CD4-positive, alpha-beta T cell treated with Interleukin-17A for 1 hour (primary cell): ENCODE data around the gene ST7L.
A peak's percentile ranks its signal among the peaks of the same experiment; 100 is the strongest.

ENCODE experiments used
- DNase-seq: peaks from one replicate; pipeline ENCODE4 v3.0.0-alpha.2; 2020

The ST7L gene

GRCh38 chr1:112614460-112615065 is 4.4 kb downstream of the ST7L start:
- peak; percentile 57 for DNase-seq

DNA sequence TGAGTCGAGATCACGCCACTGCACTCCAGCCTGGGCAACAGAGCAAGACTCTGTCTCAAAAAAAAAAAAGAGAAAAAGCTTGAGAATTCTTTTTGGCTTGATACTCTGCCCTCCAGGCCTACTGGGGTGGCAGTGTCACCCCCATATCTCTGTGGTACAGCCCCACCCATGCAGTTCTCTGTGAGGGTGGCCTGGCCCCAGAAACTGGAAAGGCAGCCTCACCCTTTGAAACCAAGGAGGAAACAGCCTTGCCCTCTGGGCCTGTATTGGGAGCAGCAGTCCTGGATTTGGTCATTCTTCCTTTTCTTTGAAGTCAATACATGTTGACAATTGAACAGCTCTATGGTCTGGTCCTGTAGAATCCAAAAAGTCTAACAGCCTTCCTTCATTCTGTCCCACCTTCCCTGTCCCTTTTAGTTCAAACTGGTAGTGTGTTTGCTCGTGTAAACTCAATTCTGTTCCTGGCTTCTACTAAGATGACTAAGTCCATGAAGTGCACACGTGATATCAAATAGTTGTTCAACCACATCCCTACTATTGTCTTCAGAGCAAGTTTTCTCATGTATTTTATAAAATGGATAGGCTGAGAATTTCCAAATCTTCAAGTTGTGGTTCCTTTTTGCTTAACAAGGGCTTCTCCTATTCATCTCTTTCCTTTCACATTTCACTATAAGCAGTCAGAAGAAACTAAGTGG is 13.2 kb downstream of the ST7L start:
- DNase-seq = no peak

DNA sequence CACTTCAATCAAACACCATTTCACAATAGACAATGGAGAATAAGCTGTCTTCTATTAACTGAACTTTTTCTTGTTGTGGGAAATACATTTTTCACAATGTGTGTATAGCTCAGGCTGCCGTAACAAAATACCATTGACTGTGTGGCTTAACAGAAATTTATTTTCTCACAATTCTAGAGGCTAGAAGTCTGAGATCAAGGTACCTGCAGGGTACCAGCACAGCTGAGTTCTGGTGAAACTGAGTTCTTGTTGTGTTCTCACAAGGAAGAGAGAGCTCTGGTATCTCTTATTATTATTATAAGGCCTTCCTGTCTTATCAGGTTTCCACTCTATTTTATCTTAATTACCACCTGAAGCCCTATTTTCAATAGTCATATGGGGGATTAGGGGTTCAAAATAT is 15.4 kb downstream of the ST7L start:
- no peak for DNase-seq

DNA sequence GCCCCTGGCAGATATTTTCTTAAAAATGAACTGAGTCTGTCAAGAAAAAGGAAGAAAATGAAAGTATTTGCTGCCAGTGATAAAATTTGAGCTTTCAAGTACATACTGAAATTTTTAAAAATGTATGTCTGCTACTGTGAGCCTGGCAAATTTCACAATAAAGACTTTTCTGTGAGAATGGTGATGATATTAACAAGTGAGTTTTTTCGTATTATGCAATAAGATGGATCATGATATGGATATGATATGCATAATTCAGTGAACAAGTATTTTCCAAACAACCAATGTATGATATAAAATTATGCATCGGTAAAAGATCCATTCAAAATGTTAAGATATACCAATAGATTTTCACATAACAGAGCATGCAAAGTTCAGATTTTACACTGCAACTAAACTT is 15.9 kb downstream of the ST7L start:
- DNase-seq = no peak

- no peak for DNase-seq
Measured at GRCh38 chr1:112599477-112599876, 19.5 kb downstream of the ST7L start.

- DNase-seq = no peak
Measured at GRCh38 chr1:112594208-112594876, 24.6 kb downstream of the ST7L start.

- no peak for DNase-seq
Measured at GRCh38 chr1:112589766-112590165, 29.2 kb downstream of the ST7L start.

DNA sequence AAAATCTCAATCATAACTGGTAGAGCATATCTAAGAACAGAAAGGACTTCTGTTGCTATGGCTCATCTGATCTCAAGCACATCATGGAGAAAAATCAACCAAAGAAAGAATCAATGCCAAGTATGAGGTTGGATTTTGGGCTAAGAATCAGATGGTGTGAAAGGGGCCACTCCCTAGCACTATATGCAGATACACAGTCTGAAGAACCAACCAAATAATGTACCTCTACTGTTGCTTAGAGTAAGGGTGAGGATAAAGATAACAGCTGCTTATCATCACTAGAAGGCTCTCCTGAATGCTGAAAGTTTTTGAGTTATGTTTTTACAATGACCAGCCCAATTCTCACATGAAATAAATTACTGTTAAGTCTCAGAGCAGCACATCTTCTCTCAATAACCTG is 35.6 kb downstream of the ST7L start:
- DNase-seq = no peak

DNA sequence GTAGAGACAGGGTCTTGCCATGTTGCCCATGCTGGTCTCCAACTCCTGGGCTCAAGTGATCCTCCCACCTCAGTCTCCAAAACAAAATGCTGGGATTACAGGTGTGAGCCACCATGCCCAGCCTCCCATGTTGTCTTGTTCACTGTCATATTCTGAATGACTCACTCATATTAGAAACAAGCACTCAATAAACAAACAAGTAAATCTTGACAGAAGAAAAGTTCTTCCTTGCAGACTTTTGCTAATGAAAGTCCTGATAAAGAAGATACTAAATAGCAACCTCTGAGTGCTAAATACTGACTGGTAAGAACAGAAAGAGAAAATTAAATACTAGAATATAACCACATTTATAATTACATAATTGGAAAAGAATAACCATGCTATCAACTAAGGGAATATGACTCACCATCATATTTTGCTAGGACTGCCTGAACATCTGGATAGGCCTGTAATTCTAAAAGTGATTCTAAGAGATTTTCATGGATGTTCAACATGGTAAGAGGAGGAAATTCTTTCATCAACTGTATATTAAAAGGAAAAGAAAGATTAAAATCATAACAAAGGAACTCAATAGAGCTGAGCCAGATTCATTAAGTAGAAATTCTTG is 37.3 kb downstream of the ST7L start:
- DNase-seq = no peak

DNA sequence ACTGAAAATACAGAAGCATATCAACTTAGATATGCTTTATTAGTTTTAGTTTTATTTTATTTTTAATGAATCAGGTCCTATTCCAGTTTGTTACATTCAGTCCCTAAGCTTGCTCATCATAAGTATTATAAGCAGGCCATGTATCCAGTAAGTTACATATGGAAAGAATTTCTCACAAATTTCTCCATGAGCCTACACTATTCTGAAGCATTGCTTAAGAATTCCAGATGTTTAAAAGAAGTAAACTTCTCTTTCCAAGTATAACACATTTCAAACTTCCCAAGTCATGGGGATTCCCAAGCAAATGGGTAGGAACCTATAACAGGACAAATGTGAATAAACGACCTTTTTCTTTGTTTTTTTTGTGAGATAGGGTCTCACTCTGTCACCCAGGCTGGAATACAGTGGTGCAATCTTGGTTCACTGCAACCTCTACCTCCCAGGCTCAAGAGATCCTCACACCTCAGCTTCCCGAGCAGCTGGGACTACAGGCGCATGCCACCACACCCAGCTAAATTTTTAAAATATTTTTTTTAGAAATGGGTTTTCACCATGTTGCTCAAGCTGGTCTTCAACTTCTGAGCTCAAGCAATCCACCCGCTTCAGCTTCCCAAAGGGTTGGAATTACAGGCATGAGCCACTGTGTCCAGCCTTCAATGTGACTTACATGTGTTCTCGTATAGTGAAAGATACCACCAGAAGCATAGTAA is 39.0 kb downstream of the ST7L start:
- DNase-seq = no peak

DNA sequence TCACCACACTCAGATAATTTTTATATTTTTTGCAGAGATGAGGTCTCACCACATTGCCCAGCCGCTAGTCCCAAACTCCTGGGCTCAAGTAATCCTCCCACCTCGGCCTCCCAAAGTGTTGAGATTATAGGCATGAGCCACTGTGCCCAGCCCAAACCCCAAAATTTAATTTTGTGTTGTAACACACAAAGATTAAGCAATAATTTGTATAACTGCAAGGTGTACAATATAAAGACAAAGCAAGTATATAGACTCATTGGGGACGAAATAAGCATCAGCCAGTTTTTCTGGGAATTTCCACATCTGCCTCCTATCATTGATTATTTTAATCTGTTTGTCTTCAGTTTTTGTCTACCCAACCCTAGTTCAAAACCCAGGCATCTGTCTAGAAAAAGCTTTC is 42.7 kb downstream of the ST7L start:
- DNase-seq = no peak

DNA sequence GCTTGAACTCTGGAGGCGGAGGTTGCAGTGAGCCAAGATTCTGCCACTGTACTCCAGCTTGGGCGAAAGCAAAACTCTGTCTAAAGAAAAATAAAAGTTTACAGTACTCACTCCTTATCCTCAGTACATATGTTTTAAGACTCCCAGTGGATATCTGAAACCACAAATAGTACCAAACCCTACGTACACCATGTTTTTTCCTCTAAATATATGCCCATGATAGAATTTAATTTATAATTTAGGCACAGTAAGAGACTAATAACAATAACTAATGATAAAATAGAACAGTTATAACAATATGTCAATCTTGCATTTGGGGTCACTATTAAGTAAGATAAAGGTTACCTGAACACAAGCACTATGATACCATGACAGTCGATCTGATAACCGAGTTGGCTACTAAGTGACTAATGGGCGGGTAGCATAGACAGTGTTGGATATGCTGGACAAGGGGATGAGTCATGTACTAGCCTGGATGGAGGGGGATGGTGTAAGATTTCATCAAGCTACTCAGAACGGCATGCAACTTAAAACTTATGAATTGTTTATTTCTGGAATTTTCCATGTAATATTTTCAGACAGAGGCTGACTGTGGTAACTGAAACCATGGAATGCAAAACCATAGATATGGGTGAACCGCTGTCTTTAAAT is 43.7 kb downstream of the ST7L start:
- DNase-seq = no peak

GRCh38 chr1:112565800-112566199 is 53.1 kb downstream of the ST7L start:
- DNase-seq = no peak

DNA sequence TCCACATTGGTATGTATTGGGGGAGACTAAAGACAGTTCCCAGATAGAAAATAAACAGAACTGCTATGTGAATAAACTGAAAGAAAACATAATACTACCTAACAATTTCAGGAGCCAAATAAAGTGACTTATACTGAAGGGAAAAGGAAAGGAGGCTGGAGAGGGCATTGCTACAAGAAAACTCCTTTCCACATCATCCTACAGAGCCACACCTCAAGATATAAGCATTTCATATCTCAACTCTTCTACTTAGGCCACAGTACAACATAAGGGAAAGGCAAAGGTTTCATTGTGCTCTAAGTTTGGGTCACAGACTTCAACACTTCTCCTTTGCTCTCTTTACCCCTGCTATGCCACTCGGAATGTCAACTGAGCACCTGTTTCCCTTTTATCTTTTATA is 54.9 kb downstream of the ST7L start:
- no peak for DNase-seq

GRCh38 chr1:112563341-112563740 is 55.6 kb downstream of the ST7L start:
- no peak for DNase-seq

GRCh38 chr1:112558634-112559033 is 60.3 kb downstream of the ST7L start:
- DNase-seq = no peak

GRCh38 chr1:112557385-112557784 is 61.6 kb downstream of the ST7L start:
- DNase-seq = no peak

DNA sequence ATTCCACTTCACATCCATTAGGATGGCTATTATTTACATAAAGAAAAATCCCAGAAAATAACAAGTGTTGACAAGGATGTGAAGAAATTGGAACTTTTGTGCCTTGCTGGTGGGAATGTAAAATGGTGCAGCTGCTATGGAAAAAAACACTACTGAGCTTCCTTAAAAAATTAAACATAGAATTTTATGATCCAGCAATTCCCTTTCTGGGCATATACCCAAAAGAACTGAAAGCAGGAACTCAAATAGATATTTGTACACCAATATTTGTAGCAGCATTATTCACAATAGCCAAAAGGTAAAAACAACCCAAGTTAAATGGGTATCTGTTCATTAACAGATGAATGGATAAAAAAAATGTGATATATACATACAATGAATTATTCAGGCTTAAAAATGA is 64.5 kb downstream of the ST7L start:
- no peak for DNase-seq

GRCh38 chr1:112549590-112549989 is 69.4 kb downstream of the ST7L start:
- no peak for DNase-seq

GRCh38 chr1:112548547-112548946 is 70.4 kb downstream of the ST7L start:
- no peak for DNase-seq

GRCh38 chr1:112546076-112546475 is 72.9 kb downstream of the ST7L start:
- no peak for DNase-seq

DNA sequence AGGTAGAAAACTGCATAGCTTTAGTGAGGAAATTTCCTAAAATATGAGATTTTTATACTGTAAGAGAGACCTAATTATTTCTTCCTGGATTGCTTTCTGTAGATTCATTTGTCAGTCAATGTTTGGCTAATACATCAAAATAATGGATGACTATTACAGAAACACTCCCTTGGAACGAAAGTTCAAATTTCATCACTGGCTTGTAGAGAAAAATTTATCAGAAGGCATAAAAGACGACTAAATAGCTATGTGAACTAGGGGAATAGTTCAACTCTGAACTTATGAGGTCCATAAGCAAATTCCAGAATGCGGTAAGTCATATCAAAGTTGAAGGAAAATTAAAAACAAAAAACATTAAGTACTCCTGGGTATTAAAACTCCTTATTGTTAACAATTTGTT is 74.2 kb downstream of the ST7L start:
- no peak for DNase-seq
